Natural killer cell (primary cell): Measurements from ENCODE around the gene HOXA10. TPM values are rescaled to one million over a fixed set of nuclear protein-coding genes. Genes with fewer than 3 reads are reported as not detected.

Experiments used
- ATAC-seq, 3 donors: fragments of 150-1000 bp in 2 of 3; fragments of 200-7000 bp in 1 of 3; cut with Tn5 transposase; 1 replicate in 1 of 3; 2 replicates in 2 of 3; pipeline ENCODE4 v1.10.0; 2021; ENCODE audit warnings: mild to moderate bottlenecking in 2 of 3, moderate library complexity in 2 of 3
- DNase-seq, 2 donors: peaks; one replicate each; pipeline versions ENCODE4 v3.0.0 to v3.0.0-alpha.2; 2013 to 2021; ENCODE audit warnings: mixed read lengths in 1 of 2
- H3K27ac ChIP-seq: one replicate; pipeline ENCODE4 v1.5.1; 2013; ENCODE audit warnings: mild to moderate bottlenecking, low read length
- H3K27me3 ChIP-seq: one replicate; pipeline ENCODE4 v1.6.1; 2013; ENCODE audit warnings: low read length; ENCODE audit not compliant: control insufficient read depth, insufficient read depth
- H3K36me3 ChIP-seq: one replicate; pipeline ENCODE4 v1.6.1; 2013; ENCODE audit warnings: low read length; ENCODE audit not compliant: control insufficient read depth, insufficient read depth
- H3K4me1 ChIP-seq: one replicate; pipeline ENCODE4 v1.6.1; 2013; ENCODE audit warnings: low read length; ENCODE audit not compliant: control insufficient read depth, insufficient read depth
- H3K4me3 ChIP-seq: one replicate; pipeline ENCODE4 v1.5.1; 2013; ENCODE audit warnings: low read length
- H3K9me3 ChIP-seq: one replicate; pipeline ENCODE4 v1.6.1; 2013; ENCODE audit warnings: low read length; ENCODE audit not compliant: control insufficient read depth, insufficient read depth
- H3K27ac Mint-ChIP-seq, 2 donors: one replicate each; pipeline ENCODE4 v1.8.0; 2022; ENCODE audit warnings: mild to moderate bottlenecking in 2 of 2, mixed read lengths in 2 of 2, moderate library complexity in 1 of 2
- H3K27me3 Mint-ChIP-seq, 2 donors: one replicate each; pipeline ENCODE4 v1.8.0; 2022; ENCODE audit warnings: low read depth in 2 of 2, mixed read lengths in 2 of 2
- H3K36me3 Mint-ChIP-seq: one replicate; pipeline ENCODE4 v1.8.0; 2022; ENCODE audit warnings: mixed read lengths
- H3K4me1 Mint-ChIP-seq, 2 donors: one replicate each; pipeline ENCODE4 v1.8.0; 2022; ENCODE audit warnings: mixed read lengths in 2 of 2
- H3K4me3 Mint-ChIP-seq: one replicate; pipeline ENCODE4 v1.8.0; 2022; ENCODE audit warnings: mild to moderate bottlenecking, moderate library complexity, mixed read lengths
- H3K9me3 Mint-ChIP-seq, 2 donors: one replicate each; pipeline ENCODE4 v1.8.0; 2022; ENCODE audit warnings: mixed read lengths in 2 of 2
- WGBS: methylation state at CpG from one replicate; pipeline ENCODE4 v1.1.7; 2013; ENCODE audit warnings: missing lambda C conversion rate; ENCODE audit not compliant: insufficient coverage; 5-methylcytosine and 5-hydroxymethylcytosine counted together
- intact Hi-C: fragments of 100-400 bp; cut with micrococcal nuclease; formaldehyde crosslinking; loops from one replicate; pipeline ENCODE4 v1.14.2; 2022
- total RNA-seq, 4 donors: library from RNA; stranded (reverse); fragments of 120-200 nt in 1 of 4; gene quantifications; one replicate each; pipeline versions ENCODE4 v1.2.3 to v1.2.4, GENCODE V29; 2013 to 2022
- TF ChIP-seq, protein P1 (sequence below): fragments of 200-600 bp; IDR thresholded peaks from one replicate; pipeline ENCODE4 v1.8.0; 2022; ENCODE audit warnings: antibody characterized with exemption

HOXA10 gene
- total RNA-seq, 3 donors from 2014 or later (not counting 1 experiment from before 2014, with no cell fraction given), result 0.82 to 3.3 (median 2.2) TPM

GRCh38 chr7:27153526-27153925 lies 20.6 kb downstream of the HOXA10 start:
- Histone ChIP-seq H3K27me3 (peaks cover 83% of the 10 kb centered on the region), H3K27ac (no peak overlapping the region), H3K4me3 (no peak overlapping the region), H3K4me1 (peaks cover 73% of the 10 kb centered on the region), H3K9me3 (no peaks in the 10 kb centered on the region), H3K36me3 (no peaks in the 10 kb centered on the region)
- no peak overlapping the region for H3K4me3 Mint-ChIP-seq
- ATAC-seq (no peak), DNase-seq (no peak)
- TF ChIP-seq, protein P1, sequence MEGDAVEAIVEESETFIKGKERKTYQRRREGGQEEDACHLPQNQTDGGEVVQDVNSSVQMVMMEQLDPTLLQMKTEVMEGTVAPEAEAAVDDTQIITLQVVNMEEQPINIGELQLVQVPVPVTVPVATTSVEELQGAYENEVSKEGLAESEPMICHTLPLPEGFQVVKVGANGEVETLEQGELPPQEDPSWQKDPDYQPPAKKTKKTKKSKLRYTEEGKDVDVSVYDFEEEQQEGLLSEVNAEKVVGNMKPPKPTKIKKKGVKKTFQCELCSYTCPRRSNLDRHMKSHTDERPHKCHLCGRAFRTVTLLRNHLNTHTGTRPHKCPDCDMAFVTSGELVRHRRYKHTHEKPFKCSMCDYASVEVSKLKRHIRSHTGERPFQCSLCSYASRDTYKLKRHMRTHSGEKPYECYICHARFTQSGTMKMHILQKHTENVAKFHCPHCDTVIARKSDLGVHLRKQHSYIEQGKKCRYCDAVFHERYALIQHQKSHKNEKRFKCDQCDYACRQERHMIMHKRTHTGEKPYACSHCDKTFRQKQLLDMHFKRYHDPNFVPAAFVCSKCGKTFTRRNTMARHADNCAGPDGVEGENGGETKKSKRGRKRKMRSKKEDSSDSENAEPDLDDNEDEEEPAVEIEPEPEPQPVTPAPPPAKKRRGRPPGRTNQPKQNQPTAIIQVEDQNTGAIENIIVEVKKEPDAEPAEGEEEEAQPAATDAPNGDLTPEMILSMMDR, result no peak
- intact Hi-C loops, result loop anchor here (5.0 kb wide), 2 partner anchors 34 to 56 kb away; partner anchors contain the start of genes HOXA1 and HOXA11
- WGBS, result 96% methylated on average over 3 of the region's 3 CpGs
- H3K4me1 Mint-ChIP-seq, result peaks cover 40 to 55% of the 10 kb centered on the region in 2 donors
- peaks cover 70 to 78% of the 10 kb centered on the region in 2 donors for H3K27me3 Mint-ChIP-seq
- H3K36me3 Mint-ChIP-seq, result no peaks in the 10 kb centered on the region
- H3K9me3 Mint-ChIP-seq, result no peaks in the 10 kb centered on the region
- H3K27ac Mint-ChIP-seq, result no peak overlapping the region

- TF ChIP-seq, protein P1, result no peak
- Histone ChIP-seq H3K4me1 (peaks cover 73% of the 10 kb centered on the region), H3K36me3 (no peaks in the 10 kb centered on the region), H3K27me3 (peaks cover 84% of the 10 kb centered on the region), H3K9me3 (no peaks in the 10 kb centered on the region), H3K4me3 (no peak overlapping the region), H3K27ac (no peak overlapping the region)
- ATAC-seq (no peak), DNase-seq (no peak)
- peak overlapping the region; percentile 17 for H3K4me3 Mint-ChIP-seq
- intact Hi-C loops, result loop anchor here (5.0 kb wide), 2 partner anchors 34 to 56 kb away; partner anchors contain the start of genes HOXA1 and HOXA11
- H3K9me3 Mint-ChIP-seq, result no peaks in the 10 kb centered on the region
- WGBS, result 39% methylated on average over 22 of the region's 22 CpGs
- peaks cover 70 to 72% of the 10 kb centered on the region in 2 donors for H3K27me3 Mint-ChIP-seq
- H3K36me3 Mint-ChIP-seq, result no peaks in the 10 kb centered on the region
- peak overlapping the region in 1 of 2 donors; percentile 64 for H3K27ac Mint-ChIP-seq
- H3K4me1 Mint-ChIP-seq, result peaks cover 40 to 52% of the 10 kb centered on the region in 2 donors
Measured at GRCh38 chr7:27152816-27153442, 21.2 kb downstream of the HOXA10 start.

- Histone ChIP-seq H3K4me3 (peak within 1 kb of the TSS; percentile 29), H3K9me3 (no peaks in the 10 kb centered on the region), H3K27ac (no peak within 1 kb of the TSS), H3K27me3 (peaks cover 82% of the 10 kb centered on the region), H3K36me3 (no peaks in the 10 kb centered on the region), H3K4me1 (peaks cover 75% of the 10 kb centered on the region)
- Mint-ChIP-seq H3K36me3 (no peaks in the 10 kb centered on the region), H3K4me1 (peaks cover 40 to 50% of the 10 kb centered on the region in 2 donors), H3K4me3 (peak within 1 kb of the TSS; percentile 89), H3K27me3 (peaks cover 67 to 68% of the 10 kb centered on the region in 2 donors), H3K27ac (peak within 1 kb of the TSS; percentile 4 to 64), H3K9me3 (no peaks in the 10 kb centered on the region)
- intact Hi-C loops, result loop anchor here (1.0 to 5.0 kb wide), 4 partner anchors 9 to 1287 kb away; partner anchors contain the start of genes HOXA1 and HOXA11
- ATAC-seq, result no peak
- DNase-seq, result peak in 1 of 2 donors; percentile 32
- TF ChIP-seq, protein P1, result no peak
- WGBS, result 2% methylated on average over 53 of the region's 53 CpGs
Measured at GRCh38 chr7:27151931-27152815, 21.9 kb downstream of the HOXA10 start, which contains the start of gene HOXA3. Gene HOXA3 (minus strand): TSS chr7:27152583. CDS start chr7:27110640, 41,943 bp downstream.
